Measurements from ENCODE around the gene MYOM1.

DNA sequence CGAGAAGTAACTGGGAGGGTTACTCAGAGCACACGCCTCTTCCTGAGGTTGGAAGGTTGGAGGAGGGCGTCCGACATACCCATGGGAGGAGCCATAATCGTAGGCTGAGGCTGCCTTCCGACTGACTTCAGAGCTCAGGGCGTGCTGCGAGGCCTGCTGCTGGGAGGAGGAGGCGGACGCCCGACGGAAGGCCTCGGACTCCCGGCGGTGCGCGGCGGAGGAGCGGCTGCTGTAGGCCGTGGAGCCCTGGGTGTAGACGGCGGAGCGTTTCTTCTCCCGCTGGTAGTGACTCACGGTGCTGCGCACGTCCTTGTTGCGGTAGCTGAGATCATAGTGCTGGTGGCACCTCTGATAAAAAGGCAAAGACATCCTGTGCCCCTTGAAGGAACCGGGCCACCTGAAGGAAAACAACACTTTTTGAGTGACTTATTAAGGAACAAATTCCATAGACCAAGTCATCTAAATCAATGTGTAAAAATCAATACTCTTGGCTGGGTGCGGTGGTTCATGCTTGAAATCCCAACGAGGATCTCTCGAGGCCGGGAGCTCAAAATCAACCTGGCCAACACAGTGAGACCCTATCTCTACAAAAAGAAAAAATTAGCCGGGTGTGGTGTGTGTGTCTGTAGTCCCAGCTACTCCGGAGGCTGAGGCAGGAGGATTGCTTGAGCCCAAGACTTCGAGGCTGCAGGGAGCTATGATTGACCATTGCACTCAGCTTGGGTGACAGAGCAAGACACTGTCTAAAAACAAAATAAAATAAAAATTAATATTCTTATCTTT lies 4.7 kb downstream of the MYOM1 start:
- TF ChIP-seq TAF1 (IDR thresholded peaks at IDR 0.05; ENCODE audit: low read depth) = no peak
- no peak for TF ChIP-seq EP300 (IDR thresholded peaks at IDR 0.05; ENCODE audit: borderline replicate concordance)
- no peak for TF ChIP-seq YY1 (IDR thresholded peaks at IDR 0.05; ENCODE audit: low read depth)
- TF ChIP-seq RAD21 (IDR thresholded peaks at IDR 0.05; ENCODE audit: low read depth) = no peak
- no peak for TF ChIP-seq FOXM1 (IDR thresholded peaks at IDR 0.05; ENCODE audit: borderline replicate concordance, low read depth)
- TF ChIP-seq NFIC (IDR thresholded peaks at IDR 0.05) = no peak
- TF ChIP-seq CEBPB (IDR thresholded peaks at IDR 0.05) = no peak
- no peak for TF ChIP-seq CREB1 (IDR thresholded peaks at IDR 0.05; ENCODE audit: low read depth)
- no peak for TF ChIP-seq MAX (IDR thresholded peaks at IDR 0.05)
- no peak for TF ChIP-seq USF1 (IDR thresholded peaks at IDR 0.05)
- TF ChIP-seq REST (IDR thresholded peaks at IDR 0.05; ENCODE audit: low read depth) = no peak
- no peak for TF ChIP-seq TEAD4 (IDR thresholded peaks at IDR 0.05)
- TF ChIP-seq EGR1 (IDR thresholded peaks at IDR 0.05) = no peak

Measured in Ishikawa (cell line).